H1 (cell line): Measurements from ENCODE around the gene NLRX1. TPM values are rescaled to one million over a fixed set of nuclear protein-coding genes. Genes with fewer than 3 reads are reported as not detected.

Experiments used
- CBX8 ChIP-seq: fragments of 300-800, 300-1000 bp; sonication (generic); IDR thresholded peaks from 2 replicates; pipeline ENCODE4 v1.7.1; 2016; ENCODE audit warnings: low read depth, low read length, borderline replicate concordance
- USF2 ChIP-seq: IDR thresholded peaks from 2 replicates; pipeline ENCODE4 v1.6.1; 2011; ENCODE audit warnings: low read length, improper control_type of control experiment
- polyA plus RNA-seq, 7 experiments: library from polyadenylated mRNA; depleted of rRNA in 3 of 7; stranded (reverse) in 5 of 7; unstranded in 2 of 7; fragments of >200 nt in 5 of 7; fragments of 200-250 nt in 2 of 7; gene quantifications; 1 replicate in 5 of 7; 2 replicates in 1 of 7; 4 replicates in 1 of 7; pipeline versions ENCODE4 v1.2.1 to v1.2.3, GENCODE V29; 2011 to 2013; ENCODE audit warnings: missing spikeins in 2 of 7, mixed read lengths in 2 of 7
- total RNA-seq: library from RNA; stranded (reverse); fragmentation: NEBNext Ultra II Directional; extraction: Animal tissue kit (Norgen Biotek cat#: 25700); gene quantifications from 2 replicates; pipeline ENCODE4 v1.2.1, GENCODE V29; 2021

NLRX1 gene
- total and polyA plus RNA-seq, 2 of the 8 experiments (the other 6 are each of a cell fraction or from before 2014, with no cell fraction given) = 13.2 to 18.6 TPM

GRCh38 chr11:119172513-119172912 is 4.0 kb downstream of the NLRX1 start (continued):
- TF ChIP-seq USF2 (no peak), CBX8 (no peak)
